HG03045 (cell line): Measurements from ENCODE around the gene DNAJC5G.
"Not testable (repeated sequence)": the region's sequence is repeated elsewhere in the genome, so short reads cannot be mapped to it uniquely, and the experiment has no call there.

Experiments used
- ATAC-seq: cut with Tn5 transposase; IDR thresholded peaks from one replicate; pipeline ENCODE4 v1.9.1; 2021; ENCODE audit warnings: mild to moderate bottlenecking, moderate library complexity; ENCODE audit not compliant: unreplicated experiment

The DNAJC5G gene

GRCh38 chr2:27307545-27308358, 32.5 kb downstream of the DNAJC5G start:
- no peak for ATAC-seq

- no peak for ATAC-seq
Observed at GRCh38 chr2:27308359-27308881, 33.2 kb downstream of the DNAJC5G start, which contains the start of gene UCN. Gene UCN (minus strand): TSS chr2:27308445. CDS start chr2:27307895, 550 bp downstream.

- ATAC-seq, result no peak
Observed at GRCh38 chr2:27309651-27310050, 34.4 kb downstream of the DNAJC5G start.

- no peak for ATAC-seq
Observed at GRCh38 chr2:27312152-27312551, 36.9 kb downstream of the DNAJC5G start.

GRCh38 chr2:27313882-27314645, 38.8 kb downstream of the DNAJC5G start:
- ATAC-seq, result no peak

- ATAC-seq, result no peak
Observed at GRCh38 chr2:27314709-27315108, 39.5 kb downstream of the DNAJC5G start.

- ATAC-seq, result no peak
Observed at GRCh38 chr2:27315122-27315521, 39.9 kb downstream of the DNAJC5G start.

GRCh38 chr2:27316655-27317412, 41.6 kb downstream of the DNAJC5G start:
- no peak for ATAC-seq

- ATAC-seq, result not testable (repeated sequence)
Observed at GRCh38 chr2:27319839-27320238, 44.6 kb downstream of the DNAJC5G start.

- ATAC-seq, result no peak
Observed at GRCh38 chr2:27320958-27321543, 45.8 kb downstream of the DNAJC5G start.

- no peak for ATAC-seq
Observed at GRCh38 chr2:27322301-27322765, 47.1 kb downstream of the DNAJC5G start.

GRCh38 chr2:27322766-27323595, 47.7 kb downstream of the DNAJC5G start, which contains the start of gene MPV17:
Gene MPV17 (minus strand): TSS chr2:27323097. CDS start chr2:27322517, 580 bp downstream.
- ATAC-seq, result peak; percentile 89

GRCh38 chr2:27323596-27324285, 48.5 kb downstream of the DNAJC5G start:
- no peak for ATAC-seq

GRCh38 chr2:27324720-27325119, 49.5 kb downstream of the DNAJC5G start:
- ATAC-seq, result no peak
